ENCODE data around the gene ATE1. TPM values are rescaled to one million over a fixed set of nuclear protein-coding genes. Genes with fewer than 3 reads are reported as not detected.

The ATE1 gene
- total and polyA plus RNA-seq, 2 experiments from 2014 or later = 17.4 to 24.5 TPM

- Mint-ChIP-seq H3K36me3 (ENCODE audit: low read depth) (peaks cover 16% of the 10 kb centered on the region; the same call in 2 of the 3 replicates), H3K4me3 (no peak overlapping the region), H3K9me3 (peaks cover 10% of the 10 kb centered on the region), H3K27me3 (ENCODE audit: insufficient read depth, low read depth, poor library complexity) (no peaks in the 10 kb centered on the region), H3K4me1 (peaks cover 12% of the 10 kb centered on the region; the same call in 2 of the 3 replicates), H3K27ac (no peak overlapping the region)
- H3K9me2 ChIP-seq (ENCODE audit: insufficient read depth) = no peaks in the 10 kb centered on the region
- no peaks in the 10 kb centered on the region for H4K20me1 ChIP-seq (replicated peaks; ENCODE audit: insufficient read depth)
- no peak for DNase-seq (ENCODE audit: low spot score)
- H2AFZ ChIP-seq = no peak overlapping the region
- no peaks in the 10 kb centered on the region for H3K79me2 ChIP-seq (replicated peaks; ENCODE audit: insufficient read depth)
- no peaks in the 10 kb centered on the region for H3F3A ChIP-seq (replicated peaks; ENCODE audit: low read depth)
- ATAC-seq = no peak
- H3K27me3 ChIP-seq (ENCODE audit: insufficient read depth) = no peaks in the 10 kb centered on the region
- H3K27ac ChIP-seq (ENCODE audit: low read depth) = no peak overlapping the region
- no peak overlapping the region for H3K4me2 ChIP-seq
- peaks cover 4% of the 10 kb centered on the region; the same call in 1 of the 2 replicates for H3K4me1 ChIP-seq (ENCODE audit: insufficient read depth)
- TF ChIP-seq REST (IDR thresholded peaks at IDR 0.05; ENCODE audit: unreplicated experiment) (no peak), CREB1 (CRISPR knock-in tag; IDR thresholded peaks at IDR 0.05; ENCODE audit: low read depth) (no peak), STAT1 (IDR thresholded peaks at IDR 0.05; ENCODE audit: unreplicated experiment) (no peak), ZNF331 (CRISPR knock-in tag; IDR thresholded peaks at IDR 0.05; ENCODE audit: low read depth) (no peak), NANOG (IDR thresholded peaks at IDR 0.05; ENCODE audit: borderline replicate concordance) (no peak), EZH2 (IDR thresholded peaks at IDR 0.05; ENCODE audit: low read depth, unreplicated experiment) (no peak), ZNF114 (CRISPR knock-in tag; IDR thresholded peaks at IDR 0.05) (no peak), JUNB (IDR thresholded peaks at IDR 0.05; ENCODE audit: unreplicated experiment) (no peak), POLR2AphosphoS5 (IDR thresholded peaks at IDR 0.05; ENCODE audit: low read depth) (no peak), EZH2phosphoT487 (IDR thresholded peaks at IDR 0.05; ENCODE audit: unreplicated experiment) (no peak)
- TF ChIP-seq, protein P1, sequence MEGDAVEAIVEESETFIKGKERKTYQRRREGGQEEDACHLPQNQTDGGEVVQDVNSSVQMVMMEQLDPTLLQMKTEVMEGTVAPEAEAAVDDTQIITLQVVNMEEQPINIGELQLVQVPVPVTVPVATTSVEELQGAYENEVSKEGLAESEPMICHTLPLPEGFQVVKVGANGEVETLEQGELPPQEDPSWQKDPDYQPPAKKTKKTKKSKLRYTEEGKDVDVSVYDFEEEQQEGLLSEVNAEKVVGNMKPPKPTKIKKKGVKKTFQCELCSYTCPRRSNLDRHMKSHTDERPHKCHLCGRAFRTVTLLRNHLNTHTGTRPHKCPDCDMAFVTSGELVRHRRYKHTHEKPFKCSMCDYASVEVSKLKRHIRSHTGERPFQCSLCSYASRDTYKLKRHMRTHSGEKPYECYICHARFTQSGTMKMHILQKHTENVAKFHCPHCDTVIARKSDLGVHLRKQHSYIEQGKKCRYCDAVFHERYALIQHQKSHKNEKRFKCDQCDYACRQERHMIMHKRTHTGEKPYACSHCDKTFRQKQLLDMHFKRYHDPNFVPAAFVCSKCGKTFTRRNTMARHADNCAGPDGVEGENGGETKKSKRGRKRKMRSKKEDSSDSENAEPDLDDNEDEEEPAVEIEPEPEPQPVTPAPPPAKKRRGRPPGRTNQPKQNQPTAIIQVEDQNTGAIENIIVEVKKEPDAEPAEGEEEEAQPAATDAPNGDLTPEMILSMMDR (conservative IDR thresholded peaks at IDR 0.05; ENCODE audit: low read depth in 2 of 2) = no peak
- TF ChIP-seq, protein P2, sequence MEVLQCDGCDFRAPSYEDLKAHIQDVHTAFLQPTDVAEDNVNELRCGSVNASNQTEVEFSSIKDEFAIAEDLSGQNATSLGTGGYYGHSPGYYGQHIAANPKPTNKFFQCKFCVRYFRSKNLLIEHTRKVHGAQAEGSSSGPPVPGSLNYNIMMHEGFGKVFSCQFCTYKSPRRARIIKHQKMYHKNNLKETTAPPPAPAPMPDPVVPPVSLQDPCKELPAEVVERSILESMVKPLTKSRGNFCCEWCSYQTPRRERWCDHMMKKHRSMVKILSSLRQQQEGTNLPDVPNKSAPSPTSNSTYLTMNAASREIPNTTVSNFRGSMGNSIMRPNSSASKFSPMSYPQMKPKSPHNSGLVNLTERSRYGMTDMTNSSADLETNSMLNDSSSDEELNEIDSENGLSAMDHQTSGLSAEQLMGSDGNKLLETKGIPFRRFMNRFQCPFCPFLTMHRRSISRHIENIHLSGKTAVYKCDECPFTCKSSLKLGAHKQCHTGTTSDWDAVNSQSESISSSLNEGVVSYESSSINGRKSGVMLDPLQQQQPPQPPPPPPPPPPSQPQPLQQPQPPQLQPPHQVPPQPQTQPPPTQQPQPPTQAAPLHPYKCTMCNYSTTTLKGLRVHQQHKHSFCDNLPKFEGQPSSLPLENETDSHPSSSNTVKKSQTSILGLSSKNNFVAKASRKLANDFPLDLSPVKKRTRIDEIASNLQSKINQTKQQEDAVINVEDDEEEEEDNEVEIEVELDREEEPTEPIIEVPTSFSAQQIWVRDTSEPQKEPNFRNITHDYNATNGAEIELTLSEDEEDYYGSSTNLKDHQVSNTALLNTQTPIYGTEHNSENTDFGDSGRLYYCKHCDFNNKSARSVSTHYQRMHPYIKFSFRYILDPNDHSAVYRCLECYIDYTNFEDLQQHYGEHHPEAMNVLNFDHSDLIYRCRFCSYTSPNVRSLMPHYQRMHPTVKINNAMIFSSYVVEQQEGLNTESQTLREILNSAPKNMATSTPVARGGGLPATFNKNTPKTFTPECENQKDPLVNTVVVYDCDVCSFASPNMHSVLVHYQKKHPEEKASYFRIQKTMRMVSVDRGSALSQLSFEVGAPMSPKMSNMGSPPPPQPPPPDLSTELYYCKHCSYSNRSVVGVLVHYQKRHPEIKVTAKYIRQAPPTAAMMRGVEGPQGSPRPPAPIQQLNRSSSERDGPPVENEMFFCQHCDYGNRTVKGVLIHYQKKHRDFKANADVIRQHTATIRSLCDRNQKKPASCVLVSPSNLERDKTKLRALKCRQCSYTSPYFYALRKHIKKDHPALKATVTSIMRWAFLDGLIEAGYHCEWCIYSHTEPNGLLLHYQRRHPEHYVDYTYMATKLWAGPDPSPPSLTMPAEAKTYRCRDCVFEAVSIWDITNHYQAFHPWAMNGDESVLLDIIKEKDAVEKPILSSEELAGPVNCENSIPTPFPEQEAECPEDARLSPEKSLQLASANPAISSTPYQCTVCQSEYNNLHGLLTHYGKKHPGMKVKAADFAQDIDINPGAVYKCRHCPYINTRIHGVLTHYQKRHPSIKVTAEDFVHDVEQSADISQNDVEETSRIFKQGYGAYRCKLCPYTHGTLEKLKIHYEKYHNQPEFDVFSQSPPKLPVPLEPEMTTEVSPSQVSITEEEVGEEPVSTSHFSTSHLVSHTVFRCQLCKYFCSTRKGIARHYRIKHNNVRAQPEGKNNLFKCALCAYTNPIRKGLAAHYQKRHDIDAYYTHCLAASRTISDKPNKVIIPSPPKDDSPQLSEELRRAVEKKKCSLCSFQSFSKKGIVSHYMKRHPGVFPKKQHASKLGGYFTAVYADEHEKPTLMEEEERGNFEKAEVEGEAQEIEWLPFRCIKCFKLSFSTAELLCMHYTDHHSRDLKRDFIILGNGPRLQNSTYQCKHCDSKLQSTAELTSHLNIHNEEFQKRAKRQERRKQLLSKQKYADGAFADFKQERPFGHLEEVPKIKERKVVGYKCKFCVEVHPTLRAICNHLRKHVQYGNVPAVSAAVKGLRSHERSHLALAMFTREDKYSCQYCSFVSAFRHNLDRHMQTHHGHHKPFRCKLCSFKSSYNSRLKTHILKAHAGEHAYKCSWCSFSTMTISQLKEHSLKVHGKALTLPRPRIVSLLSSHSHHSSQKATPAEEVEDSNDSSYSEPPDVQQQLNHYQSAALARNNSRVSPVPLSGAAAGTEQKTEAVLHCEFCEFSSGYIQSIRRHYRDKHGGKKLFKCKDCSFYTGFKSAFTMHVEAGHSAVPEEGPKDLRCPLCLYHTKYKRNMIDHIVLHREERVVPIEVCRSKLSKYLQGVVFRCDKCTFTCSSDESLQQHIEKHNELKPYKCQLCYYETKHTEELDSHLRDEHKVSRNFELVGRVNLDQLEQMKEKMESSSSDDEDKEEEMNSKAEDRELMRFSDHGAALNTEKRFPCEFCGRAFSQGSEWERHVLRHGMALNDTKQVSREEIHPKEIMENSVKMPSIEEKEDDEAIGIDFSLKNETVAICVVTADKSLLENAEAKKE (CRISPR knock-in tag; IDR thresholded peaks at IDR 0.05) = no peak
- TF ChIP-seq, protein P3, sequence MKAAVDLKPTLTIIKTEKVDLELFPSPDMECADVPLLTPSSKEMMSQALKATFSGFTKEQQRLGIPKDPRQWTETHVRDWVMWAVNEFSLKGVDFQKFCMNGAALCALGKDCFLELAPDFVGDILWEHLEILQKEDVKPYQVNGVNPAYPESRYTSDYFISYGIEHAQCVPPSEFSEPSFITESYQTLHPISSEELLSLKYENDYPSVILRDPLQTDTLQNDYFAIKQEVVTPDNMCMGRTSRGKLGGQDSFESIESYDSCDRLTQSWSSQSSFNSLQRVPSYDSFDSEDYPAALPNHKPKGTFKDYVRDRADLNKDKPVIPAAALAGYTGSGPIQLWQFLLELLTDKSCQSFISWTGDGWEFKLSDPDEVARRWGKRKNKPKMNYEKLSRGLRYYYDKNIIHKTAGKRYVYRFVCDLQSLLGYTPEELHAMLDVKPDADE (IDR thresholded peaks at IDR 0.05) = no peak
- no peak overlapping the region for H3K4me3 ChIP-seq
- H3K36me3 ChIP-seq (ENCODE audit: insufficient read depth) = no peaks in the 10 kb centered on the region; the same call in 1 of the 2 replicates
Measured at GRCh38 chr10:121771966-121772365, 155.9 kb downstream of the ATE1 start.

Data from GM23338 (cell line).